ENCODE data around the gene ESYT1. TPM values are rescaled to one million over a fixed set of nuclear protein-coding genes. Genes with fewer than 3 reads are reported as not detected.

ESYT1 gene
- polyA plus RNA-seq, 3 donors, result 61.4 to 304 (median 94.5) TPM

GRCh38 chr12:56120158-56120846 is 7.8 kb upstream of the ESYT1 start:
- 84 to 91% (median 89%) methylated on average over 17 of the region's 17 CpGs for WGBS, 3 donors
- no peak overlapping the region for H3K27ac ChIP-seq (ENCODE audit: low read depth, low read length)

GRCh38 chr12:56121204-56121870 is 6.7 kb upstream of the ESYT1 start:
- WGBS, 3 donors, result 77 to 92% (median 84%) methylated on average over 11 of the region's 11 CpGs
- no peak overlapping the region for H3K27ac ChIP-seq (ENCODE audit: low read depth, low read length)

GRCh38 chr12:56122637-56123036 is 5.4 kb upstream of the ESYT1 start:
- no peak overlapping the region for H3K27ac ChIP-seq (ENCODE audit: low read depth, low read length)
- 91 to 95% (median 93%) methylated on average over 2 of the region's 2 CpGs for WGBS, 3 donors

- H3K27ac ChIP-seq (ENCODE audit: low read depth, low read length), result no peak overlapping the region
Observed at GRCh38 chr12:56124133-56124532, 3.9 kb upstream of the ESYT1 start.

GRCh38 chr12:56126732-56127239 is 1.3 kb upstream of the ESYT1 start:
- 25 to 39% (median 33%) methylated on average over 3 of the region's 3 CpGs for WGBS, 3 donors
- H3K27ac ChIP-seq (ENCODE audit: low read depth, low read length), result no peak overlapping the region

More at GRCh38 chr12:56124133-56124532, 3.9 kb upstream of the ESYT1 start:
- WGBS, 3 donors, result 39 to 88% (median 83%) methylated on average over 4 of the region's 4 CpGs

- WGBS, 3 donors, result 0 to 1% (median 1%) methylated on average over 8 of the region's 8 CpGs
- H3K27ac ChIP-seq (ENCODE audit: low read depth, low read length), result no peak overlapping the region
Observed at GRCh38 chr12:56127485-56127887, 581 bp upstream of the ESYT1 start.

GRCh38 chr12:56128670-56129205 is 671 bp downstream of the ESYT1 start:
- WGBS, 3 donors, result 0 to 1% (median 1%) methylated on average over 20 of the region's 20 CpGs
- H3K27ac ChIP-seq (ENCODE audit: low read depth, low read length), result no peak overlapping the region

- 2 to 5% (median 2%) methylated on average over 28 to 29 of the region's 29 CpGs for WGBS, 3 donors
- no peak overlapping the region for H3K27ac ChIP-seq (ENCODE audit: low read depth, low read length)
Observed at GRCh38 chr12:56129206-56129941, 1.3 kb downstream of the ESYT1 start.

- H3K27ac ChIP-seq (ENCODE audit: low read depth, low read length), result no peak overlapping the region
- WGBS, 3 donors, result 55 to 81% (median 55%) methylated on average over 22 of the region's 22 CpGs
Observed at GRCh38 chr12:56129942-56130495, 2.0 kb downstream of the ESYT1 start.

- 83 to 90% (median 84%) methylated on average over 4 of the region's 4 CpGs for WGBS, 3 donors
- no peak overlapping the region for H3K27ac ChIP-seq (ENCODE audit: low read depth, low read length)
Observed at GRCh38 chr12:56130876-56131275, 2.8 kb downstream of the ESYT1 start.

GRCh38 chr12:56134897-56135296 is 6.8 kb downstream of the ESYT1 start:
- WGBS, 3 donors, result 97 to 99% (median 97%) methylated on average over 6 of the region's 6 CpGs
- H3K27ac ChIP-seq (ENCODE audit: low read depth, low read length), result no peak overlapping the region

GRCh38 chr12:56137853-56138571 is 9.9 kb downstream of the ESYT1 start:
- WGBS, 3 donors, result 89 to 94% (median 91%) methylated on average over 14 of the region's 14 CpGs
- H3K27ac ChIP-seq (ENCODE audit: low read depth, low read length), result no peak overlapping the region

GRCh38 chr12:56141946-56142784 is 14.1 kb downstream of the ESYT1 start:
- 78 to 92% (median 81%) methylated on average over 19 of the region's 19 CpGs for WGBS, 3 donors

GRCh38 chr12:56143217-56143616 is 15.2 kb downstream of the ESYT1 start:
- no peak overlapping the region for H3K27ac ChIP-seq (ENCODE audit: low read depth, low read length)
- WGBS, 3 donors, result 56 to 75% (median 64%) methylated on average over 4 of the region's 4 CpGs

More at GRCh38 chr12:56141946-56142784, 14.1 kb downstream of the ESYT1 start:
- no peak overlapping the region for H3K27ac ChIP-seq (ENCODE audit: low read depth, low read length)

GRCh38 chr12:56143870-56144269 is 15.8 kb downstream of the ESYT1 start:
- no peak overlapping the region for H3K27ac ChIP-seq (ENCODE audit: low read depth, low read length)
- WGBS, 3 donors, result 61 to 87% (median 65%) methylated on average over 8 of the region's 8 CpGs

- 67 to 92% (median 81%) methylated on average over 3 of the region's 3 CpGs for WGBS, 3 donors
- no peak overlapping the region for H3K27ac ChIP-seq (ENCODE audit: low read depth, low read length)
Observed at GRCh38 chr12:56145217-56145616, 17.1 kb downstream of the ESYT1 start.

Measured in adipose tissue (tissue), 3 donors.